Subcutaneous adipose tissue (tissue), 4 donors: Measurements from ENCODE around the gene PLEKHG5. TPM values are rescaled to one million over a fixed set of nuclear protein-coding genes. Genes with fewer than 3 reads are reported as not detected.

ENCODE experiments used
- CTCF ChIP-seq: fragments of 450-650 bp; IDR thresholded peaks from one replicate; pipeline ENCODE4 v1.5.1; 2016; ENCODE audit warnings: low read depth, mild to moderate bottlenecking, control low read depth, antibody characterized with exemption, moderate library complexity
- total RNA-seq, 4 donors: library from RNA; depleted of rRNA; stranded (reverse); fragments of >200 nt; gene quantifications; one replicate each; pipeline ENCODE4 v1.1.0, GENCODE V29; 2016

Gene PLEKHG5
- total RNA-seq, 4 donors from 2014 or later = 2.4 to 15.4 (median 3.6) TPM

- no peak for TF ChIP-seq CTCF
These were observed 8.3 kb downstream of the PLEKHG5 start for GRCh38 chr1:6483017-6483760.

- TF ChIP-seq CTCF = no peak
These were observed 9.6 kb downstream of the PLEKHG5 start for GRCh38 chr1:6481820-6482219.

GRCh38 chr1:6477039-6477820 lies 14.2 kb downstream of the PLEKHG5 start:
- TF ChIP-seq CTCF = no peak

- no peak for TF ChIP-seq CTCF
These were observed 15.0 kb downstream of the PLEKHG5 start for GRCh38 chr1:6476483-6476882.

GRCh38 chr1:6475381-6476133 lies 15.9 kb downstream of the PLEKHG5 start:
- no peak for TF ChIP-seq CTCF

- TF ChIP-seq CTCF = no peak
These were observed 16.6 kb downstream of the PLEKHG5 start for GRCh38 chr1:6474815-6475282.
